ENCODE results near the gene SECTM1. TPM values are rescaled to one million over a fixed set of nuclear protein-coding genes. Genes with fewer than 3 reads are reported as not detected.
"Not testable (repeated sequence)": the region's sequence is repeated elsewhere in the genome, so short reads cannot be mapped to it uniquely, and the experiment has no call there.

The SECTM1 gene
- total RNA-seq, 5 donors from 2014 or later (not counting 1 experiment from before 2014, with no cell fraction given): 1.3 to 5.1 (median 4.4) TPM

- Histone ChIP-seq H3K36me3 (ENCODE audit: control insufficient read depth in 2 of 2, extremely low read depth in 1 of 2, insufficient read depth in 1 of 2, low read length in 1 of 2) (no peaks in the 10 kb centered on the region), H3K27me3 (replicated peaks in 1 of 2; ENCODE audit: control insufficient read depth in 2 of 2, extremely low read depth in 1 of 2, insufficient read depth in 2 of 2, low read length in 1 of 2) (peaks cover 4 to 74% of the 10 kb centered on the region in 2 experiments), H3K4me1 (ENCODE audit: control insufficient read depth in 1 of 2, extremely low read depth in 1 of 2, insufficient read depth in 2 of 2, low read length in 2 of 2) (peaks cover 2 to 12% of the 10 kb centered on the region in 2 experiments), H3K27ac (ENCODE audit: low read length) (no peak overlapping the region), H3K9me3 (no peaks in the 10 kb centered on the region), H3K4me3 (ENCODE audit: control insufficient read depth in 1 of 2, extremely low read depth in 1 of 2, low read length in 1 of 2) (no peak overlapping the region)
- DNase-seq (no peak), ATAC-seq (replicated peaks in 1 of 4) (no peak)
- Mint-ChIP-seq H3K36me3 (no peaks in the 10 kb centered on the region), H3K9me3 (no peaks in the 10 kb centered on the region), H3K27ac (no peak overlapping the region), H3K27me3 (peaks cover 29 to 52% of the 10 kb centered on the region in 2 donors), H3K4me3 (peak overlapping the region in 1 of 3 donors; percentile 62), H3K4me1 (peaks cover 10 to 17% (median 17%) of the 10 kb centered on the region in 3 donors)
- 92% methylated on average over 34 of the region's 37 CpGs for WGBS (ENCODE audit: insufficient coverage)
- ChIA-PET POLR2A (no interaction called here), CTCF (no interaction called here)
These were observed 40.4 kb upstream of the SECTM1 start for GRCh38 chr17:82373731-82374625.

- Mint-ChIP-seq H3K27ac (peak overlapping the region in 1 of 2 donors; percentile 15), H3K4me1 (peaks cover 10 to 17% (median 17%) of the 10 kb centered on the region in 3 donors), H3K4me3 (peak overlapping the region in 1 of 3 donors; percentile 62), H3K27me3 (peaks cover 26 to 51% of the 10 kb centered on the region in 2 donors)
- POLR2A ChIA-PET; H3K4me3 ChIP-seq (ENCODE audit: control insufficient read depth in 1 of 2, extremely low read depth in 1 of 2, low read length in 1 of 2); H3K27ac ChIP-seq (ENCODE audit: low read length); DNase-seq; H3K9me3 Mint-ChIP-seq; CTCF ChIA-PET; H3K36me3 ChIP-seq (ENCODE audit: control insufficient read depth in 2 of 2, extremely low read depth in 1 of 2, insufficient read depth in 1 of 2, low read length in 1 of 2); ATAC-seq (replicated peaks in 1 of 4); H3K9me3 ChIP-seq; H3K36me3 Mint-ChIP-seq: not testable (repeated sequence)
- peaks cover 4 to 65% of the 10 kb centered on the region in 2 experiments for H3K27me3 ChIP-seq (replicated peaks in 1 of 2; ENCODE audit: control insufficient read depth in 2 of 2, extremely low read depth in 1 of 2, insufficient read depth in 2 of 2, low read length in 1 of 2)
- WGBS (ENCODE audit: insufficient coverage): 86% methylated on average over 6 of the region's 10 CpGs
- peaks cover 2 to 12% of the 10 kb centered on the region in 2 experiments for H3K4me1 ChIP-seq (ENCODE audit: control insufficient read depth in 1 of 2, extremely low read depth in 1 of 2, insufficient read depth in 2 of 2, low read length in 2 of 2)
These were observed 39.5 kb upstream of the SECTM1 start for GRCh38 chr17:82373072-82373452.

DNA sequence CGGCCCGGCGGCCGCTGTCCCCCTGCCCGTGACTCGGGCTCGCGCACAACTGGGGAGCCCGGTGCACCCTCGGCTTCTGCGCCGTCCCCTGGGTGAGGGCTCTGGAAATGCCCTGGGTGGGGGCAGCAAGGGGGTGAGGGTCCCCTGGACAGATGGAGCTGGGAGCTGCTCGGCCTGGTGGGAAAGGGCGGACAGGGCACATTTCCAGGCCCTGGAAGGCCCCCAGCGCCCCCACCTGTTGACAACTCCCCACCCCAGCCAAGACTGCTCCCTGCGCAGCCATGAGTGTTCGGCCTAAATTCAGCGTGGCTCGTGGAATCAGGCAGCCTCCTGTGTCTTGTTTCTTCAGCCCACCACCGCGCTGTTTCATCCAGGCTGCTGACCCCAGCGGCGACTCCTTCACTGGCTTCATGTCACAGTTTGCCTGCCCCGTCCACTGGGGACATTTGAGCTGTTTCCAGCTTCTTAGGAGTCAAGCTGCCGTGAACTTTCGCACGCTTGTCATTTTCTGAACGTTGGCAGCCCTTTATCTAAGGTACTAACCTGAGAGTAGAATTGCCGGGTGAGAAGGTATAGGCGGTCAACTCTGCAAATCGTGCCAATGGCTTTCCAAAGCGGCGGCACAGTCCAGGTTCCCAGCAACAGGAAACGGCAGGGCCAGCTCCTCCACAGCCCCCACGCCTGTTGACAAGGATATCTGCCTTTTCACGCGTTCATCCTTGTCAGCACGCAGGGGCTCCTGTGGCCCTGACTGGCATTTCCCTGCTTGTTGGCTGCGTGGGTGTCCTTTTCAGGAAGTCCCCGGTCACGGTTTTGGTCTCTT is 38.9 kb upstream of the SECTM1 start:
- H3K27me3 Mint-ChIP-seq: peaks cover 26 to 55% of the 10 kb centered on the region in 2 donors
- ChIA-PET CTCF (no interaction called here), POLR2A (no interaction called here)
- H3K4me3 Mint-ChIP-seq: peak overlapping the region in 2 of 3 donors; percentile 24 to 62
- peaks cover 2 to 12% of the 10 kb centered on the region in 2 experiments for H3K4me1 ChIP-seq (ENCODE audit: control insufficient read depth in 1 of 2, extremely low read depth in 1 of 2, insufficient read depth in 2 of 2, low read length in 2 of 2)
- H3K36me3 Mint-ChIP-seq: no peaks in the 10 kb centered on the region
- no peak overlapping the region for H3K27ac ChIP-seq (ENCODE audit: low read length)
- no peaks in the 10 kb centered on the region for H3K36me3 ChIP-seq (ENCODE audit: control insufficient read depth in 2 of 2, extremely low read depth in 1 of 2, insufficient read depth in 1 of 2, low read length in 1 of 2)
- ATAC-seq (replicated peaks in 1 of 4) (no peak), DNase-seq (no peak)
- no peak overlapping the region for H3K27ac Mint-ChIP-seq
- WGBS (ENCODE audit: insufficient coverage): 49% methylated on average over 21 of the region's 41 CpGs
- no peak overlapping the region for H3K4me3 ChIP-seq (ENCODE audit: control insufficient read depth in 1 of 2, extremely low read depth in 1 of 2, low read length in 1 of 2)
- peaks cover 10 to 17% (median 17%) of the 10 kb centered on the region in 3 donors for H3K4me1 Mint-ChIP-seq
- peaks cover 4 to 66% of the 10 kb centered on the region in 2 experiments for H3K27me3 ChIP-seq (replicated peaks in 1 of 2; ENCODE audit: control insufficient read depth in 2 of 2, extremely low read depth in 1 of 2, insufficient read depth in 2 of 2, low read length in 1 of 2)
- H3K9me3 ChIP-seq: no peaks in the 10 kb centered on the region
- H3K9me3 Mint-ChIP-seq: no peaks in the 10 kb centered on the region

DNA sequence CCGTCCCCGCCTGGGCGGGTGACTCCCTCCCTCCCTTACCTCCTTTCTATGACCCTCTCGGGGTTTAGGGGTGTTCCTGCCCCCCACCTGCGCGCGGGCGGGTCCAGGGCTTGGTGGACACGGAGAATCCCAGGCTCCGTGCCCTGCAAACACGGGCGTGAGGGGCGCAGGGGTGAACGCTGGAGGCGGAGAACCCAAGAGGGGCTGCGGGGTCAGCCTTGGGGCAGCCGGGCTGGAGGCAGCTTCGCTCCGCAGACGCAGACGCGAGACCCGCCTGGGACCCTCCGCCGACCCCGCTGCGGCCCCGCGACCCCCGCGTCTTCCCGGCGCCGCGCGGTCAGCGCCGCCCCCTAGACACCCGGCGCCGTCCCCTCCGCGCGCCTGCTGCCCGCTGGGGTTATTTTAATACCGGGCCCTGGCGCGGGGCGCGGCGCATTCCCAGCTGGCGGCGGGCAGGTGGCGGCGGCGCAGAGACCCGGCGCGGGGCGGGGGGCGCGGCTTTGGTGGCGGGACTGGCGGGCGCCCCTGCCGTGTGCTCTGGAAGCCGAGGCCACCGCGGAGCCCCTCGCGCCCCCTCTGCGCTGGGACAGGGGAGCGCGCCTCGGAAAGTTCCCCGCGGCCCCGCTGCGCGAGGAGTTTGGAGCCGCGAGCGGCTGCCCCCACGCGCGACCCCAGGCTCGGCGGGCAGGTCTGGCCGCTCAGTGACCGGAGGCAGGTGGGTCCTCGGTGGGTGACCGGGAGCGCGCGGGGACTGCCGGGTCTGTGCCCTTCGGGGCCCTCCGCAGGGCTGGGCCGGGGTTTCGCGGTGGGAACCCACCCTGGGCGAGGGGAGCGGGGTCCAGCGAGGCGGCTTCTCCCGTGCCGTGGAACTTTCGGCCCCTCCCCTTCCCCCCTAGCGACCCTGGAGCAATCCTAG is 38.0 kb upstream of the SECTM1 start, which contains the start of gene UTS2R:
TSS of gene UTS2R (plus strand) at position 433 of the 916 bp plus-strand sequence. CDS start 2,560 bp downstream, outside the sequence.
- no peaks in the 10 kb centered on the region for H3K9me3 Mint-ChIP-seq
- ATAC-seq (replicated peaks in 1 of 4): peak in 1 of 4 experiments; percentile 21
- ChIA-PET CTCF (no interaction called here), POLR2A (no interaction called here)
- H3K4me1 Mint-ChIP-seq: peaks cover 10 to 17% (median 17%) of the 10 kb centered on the region in 3 donors
- Histone ChIP-seq H3K4me1 (ENCODE audit: control insufficient read depth in 1 of 2, extremely low read depth in 1 of 2, insufficient read depth in 2 of 2, low read length in 2 of 2) (peaks cover 2 to 12% of the 10 kb centered on the region in 2 experiments), H3K27me3 (replicated peaks in 1 of 2; ENCODE audit: control insufficient read depth in 2 of 2, extremely low read depth in 1 of 2, insufficient read depth in 2 of 2, low read length in 1 of 2) (peaks cover 4 to 65% of the 10 kb centered on the region in 2 experiments), H3K27ac (ENCODE audit: low read length) (no peak within 1 kb of the TSS), H3K4me3 (ENCODE audit: control insufficient read depth in 1 of 2, extremely low read depth in 1 of 2, low read length in 1 of 2) (peak within 1 kb of the TSS; percentile 40 to 64), H3K9me3 (no peaks in the 10 kb centered on the region), H3K36me3 (ENCODE audit: control insufficient read depth in 2 of 2, extremely low read depth in 1 of 2, insufficient read depth in 1 of 2, low read length in 1 of 2) (no peaks in the 10 kb centered on the region)
- 7% methylated on average over 99 of the region's 109 CpGs for WGBS (ENCODE audit: insufficient coverage)
- no peaks in the 10 kb centered on the region for H3K36me3 Mint-ChIP-seq
- H3K4me3 Mint-ChIP-seq: peak within 1 kb of the TSS; percentile 66 to 81 (median 76)
- H3K27ac Mint-ChIP-seq: no peak within 1 kb of the TSS
- peaks cover 26 to 53% of the 10 kb centered on the region in 2 donors for H3K27me3 Mint-ChIP-seq
- DNase-seq: no peak

DNA sequence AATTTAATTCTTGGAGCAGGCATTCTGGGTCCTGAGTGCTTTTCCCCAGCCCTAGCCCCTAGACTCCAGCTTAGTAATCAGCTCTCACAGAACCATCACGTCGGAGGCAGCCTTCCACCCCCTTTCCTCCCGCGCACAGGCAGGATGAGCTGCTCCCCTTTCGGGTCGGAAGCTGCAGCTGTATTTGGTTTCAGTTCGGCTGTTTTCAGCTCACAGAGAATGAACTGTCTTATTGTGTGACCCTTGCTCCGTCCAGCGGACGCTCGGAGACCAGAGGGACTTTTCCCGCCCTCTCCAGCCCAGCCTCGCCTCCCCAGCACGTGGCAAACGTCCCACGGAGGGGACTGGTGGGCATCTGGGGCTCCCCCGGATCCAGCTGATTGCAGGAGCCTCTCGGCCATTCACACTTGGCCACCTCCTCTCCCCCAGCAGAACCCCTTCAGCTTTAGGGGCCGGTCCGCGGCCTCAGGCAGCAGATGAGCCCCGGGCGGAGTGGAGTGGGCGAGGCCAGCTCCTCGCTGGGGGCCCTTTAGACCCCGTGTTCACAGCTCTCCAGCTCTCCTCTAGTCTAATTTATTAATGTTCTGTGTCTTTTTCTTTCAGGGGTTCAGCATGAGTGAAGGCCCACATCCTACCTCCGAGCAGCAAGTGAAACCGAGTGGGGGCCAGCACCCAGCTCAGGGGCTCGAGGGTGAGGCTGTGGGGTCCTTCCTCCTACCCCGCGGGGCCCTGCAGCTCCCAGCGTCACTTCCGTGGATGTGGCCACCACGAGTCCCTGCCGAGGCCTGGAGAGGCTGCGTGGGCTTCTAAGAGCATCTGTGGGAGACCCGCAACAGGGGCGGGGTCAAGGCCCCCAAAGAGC is 37.1 kb upstream of the SECTM1 start:
- DNase-seq (peak in 2 of 35 experiments; percentile 8 to 16), ATAC-seq (replicated peaks in 1 of 4) (peak; percentile 26 to 69 (median 44))
- no peak overlapping the region for H3K27ac Mint-ChIP-seq
- H3K4me3 Mint-ChIP-seq: peak overlapping the region; percentile 66 to 81 (median 76)
- 18% methylated on average over 28 of the region's 38 CpGs for WGBS (ENCODE audit: insufficient coverage)
- H3K27me3 Mint-ChIP-seq: peaks cover 23 to 46% of the 10 kb centered on the region in 2 donors
- Histone ChIP-seq H3K4me3 (ENCODE audit: control insufficient read depth in 1 of 2, extremely low read depth in 1 of 2, low read length in 1 of 2) (peak overlapping the region; percentile 40 to 64), H3K4me1 (ENCODE audit: control insufficient read depth in 1 of 2, extremely low read depth in 1 of 2, insufficient read depth in 2 of 2, low read length in 2 of 2) (peaks cover 2 to 12% of the 10 kb centered on the region in 2 experiments), H3K36me3 (ENCODE audit: control insufficient read depth in 2 of 2, extremely low read depth in 1 of 2, insufficient read depth in 1 of 2, low read length in 1 of 2) (no peaks in the 10 kb centered on the region), H3K27me3 (replicated peaks in 1 of 2; ENCODE audit: control insufficient read depth in 2 of 2, extremely low read depth in 1 of 2, insufficient read depth in 2 of 2, low read length in 1 of 2) (peaks cover 4 to 61% of the 10 kb centered on the region in 2 experiments), H3K27ac (ENCODE audit: low read length) (no peak overlapping the region), H3K9me3 (no peaks in the 10 kb centered on the region)
- H3K9me3 Mint-ChIP-seq: no peaks in the 10 kb centered on the region
- ChIA-PET POLR2A (no interaction called here), CTCF (interaction anchor here in 1 of 2 donors (0.6 kb wide), 1 partner anchor 71 kb away, joined by 3 read pairs; no protein-coding TSS in a partner anchor)
- no peaks in the 10 kb centered on the region for H3K36me3 Mint-ChIP-seq
- H3K4me1 Mint-ChIP-seq: peaks cover 10 to 17% (median 17%) of the 10 kb centered on the region in 3 donors

All from T-cell (primary cell).